A673 (cell line): ENCODE results near the gene TBL1X. TPM values are rescaled to one million over a fixed set of nuclear protein-coding genes. Genes with fewer than 3 reads are reported as not detected.

Experiments
- BruUV-seq: library from RNA; stranded (reverse); fragments of 400-500 nt; replicated peaks from 2 replicates; lab custom pipeline; 2021; lab: Mats Ljungman, UMichigan
- CTCF ChIA-PET: fragments of 300-600 bp; sonication (Branson Sonifier 250); formaldehyde crosslinking; loops from one replicate; lab custom pipeline; 2022; ENCODE audit warnings: antibody characterized with exemption; lab: Charles Lee
- POLR2A ChIA-PET: fragments of 300-600 bp; sonication (Branson Sonifier 250); formaldehyde crosslinking; loops from one replicate; lab custom pipeline; 2022; ENCODE audit warnings: antibody characterized with exemption; ENCODE audit not compliant: low non-redundant PET; lab: Charles Lee
- DNase-seq: peaks from one replicate; pipeline ENCODE4 v3.0.0-alpha.2; 2015; ENCODE audit warnings: low spot score
- H3K27ac ChIP-seq: fragments of 200-600 bp; sonication (generic); 2 replicates; pipeline ENCODE4 v1.5.1; 2016; ENCODE audit warnings: mixed run types, low read depth, mild to moderate bottlenecking, mixed read lengths, antibody characterized with exemption, low read length; ENCODE audit not compliant: poor library complexity, severe bottlenecking
- H3K27me3 ChIP-seq: fragments of 200-600 bp; sonication (generic); replicated peaks from 2 replicates; pipeline ENCODE4 v1.6.1; 2017; ENCODE audit warnings: mixed run types, low read depth, mild to moderate bottlenecking, mixed read lengths, antibody characterized with exemption, low read length; ENCODE audit not compliant: insufficient read depth, poor library complexity
- H3K36me3 ChIP-seq: fragments of 200-600 bp; sonication (generic); 2 replicates; pipeline ENCODE4 v1.6.1; 2016; ENCODE audit warnings: mixed run types, mild to moderate bottlenecking, mixed read lengths, antibody characterized with exemption, low read length; ENCODE audit not compliant: insufficient read depth, poor library complexity, severe bottlenecking
- H3K4me1 ChIP-seq: fragments of 200-600 bp; sonication (generic); 2 replicates; pipeline ENCODE4 v1.6.1; 2017; ENCODE audit warnings: mixed run types, mild to moderate bottlenecking, mixed read lengths, antibody characterized with exemption, low read length; ENCODE audit not compliant: insufficient read depth, poor library complexity, severe bottlenecking
- H3K4me3 ChIP-seq: fragments of 200-600 bp; sonication (generic); 2 replicates; pipeline ENCODE4 v1.5.1; 2016; ENCODE audit warnings: low read depth, mixed run types, mild to moderate bottlenecking, mixed read lengths, low read length; ENCODE audit not compliant: poor library complexity, severe bottlenecking
- H3K9me3 ChIP-seq: fragments of 200-600 bp; sonication (generic); 2 replicates; pipeline ENCODE4 v1.6.1; 2016; ENCODE audit warnings: mixed run types, low read depth, mild to moderate bottlenecking, mixed read lengths, antibody characterized with exemption, low read length; ENCODE audit not compliant: poor library complexity, severe bottlenecking
- EZH2 ChIP-seq: fragments of 200-600 bp; sonication (generic); IDR thresholded peaks from 2 replicates; pipeline ENCODE4 v1.6.1; 2017; ENCODE audit warnings: borderline replicate concordance, low read depth, mild to moderate bottlenecking, mixed read lengths, antibody characterized with exemption, low read length; ENCODE audit not compliant: poor library complexity, severe bottlenecking
- intact Hi-C: fragments of 100-400 bp; cut with micrococcal nuclease; formaldehyde crosslinking; loops from one replicate; pipeline ENCODE4 v1.10.0; 2022; ENCODE audit not compliant: unreplicated experiment
- total RNA-seq: library from RNA; stranded (reverse); gene quantifications from 2 replicates; pipeline ENCODE4 v1.2.3, GENCODE V29; 2021
- TF ChIP-seq, protein P1 (sequence below): fragments of 300-800, 200-600 bp; sonication (generic); conservative IDR thresholded peaks from 2 replicates; pipeline ENCODE4 v1.5.1; 2017; ENCODE audit warnings: low read depth, mild to moderate bottlenecking, antibody characterized with exemption, low read length, moderate library complexity, mixed read lengths

TBL1X gene
- total RNA-seq, 1 experiment from 2014 or later, result 26.9 TPM

- no peaks in the 10 kb centered on the region for H3K36me3 ChIP-seq
- H3K4me1 ChIP-seq, result no peaks in the 10 kb centered on the region
- BruUV-seq, result no TSS peak
- intact Hi-C loops, result no loop called here
- no peak for TF ChIP-seq EZH2
- TF ChIP-seq, protein P1, sequence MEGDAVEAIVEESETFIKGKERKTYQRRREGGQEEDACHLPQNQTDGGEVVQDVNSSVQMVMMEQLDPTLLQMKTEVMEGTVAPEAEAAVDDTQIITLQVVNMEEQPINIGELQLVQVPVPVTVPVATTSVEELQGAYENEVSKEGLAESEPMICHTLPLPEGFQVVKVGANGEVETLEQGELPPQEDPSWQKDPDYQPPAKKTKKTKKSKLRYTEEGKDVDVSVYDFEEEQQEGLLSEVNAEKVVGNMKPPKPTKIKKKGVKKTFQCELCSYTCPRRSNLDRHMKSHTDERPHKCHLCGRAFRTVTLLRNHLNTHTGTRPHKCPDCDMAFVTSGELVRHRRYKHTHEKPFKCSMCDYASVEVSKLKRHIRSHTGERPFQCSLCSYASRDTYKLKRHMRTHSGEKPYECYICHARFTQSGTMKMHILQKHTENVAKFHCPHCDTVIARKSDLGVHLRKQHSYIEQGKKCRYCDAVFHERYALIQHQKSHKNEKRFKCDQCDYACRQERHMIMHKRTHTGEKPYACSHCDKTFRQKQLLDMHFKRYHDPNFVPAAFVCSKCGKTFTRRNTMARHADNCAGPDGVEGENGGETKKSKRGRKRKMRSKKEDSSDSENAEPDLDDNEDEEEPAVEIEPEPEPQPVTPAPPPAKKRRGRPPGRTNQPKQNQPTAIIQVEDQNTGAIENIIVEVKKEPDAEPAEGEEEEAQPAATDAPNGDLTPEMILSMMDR, result no peak
- no peak overlapping the region for H3K4me3 ChIP-seq
- H3K27me3 ChIP-seq, result no peaks in the 10 kb centered on the region
- CTCF ChIA-PET, result no interaction called here
- POLR2A ChIA-PET, result no interaction called here
- DNase-seq, result no peak
- no peaks in the 10 kb centered on the region for H3K9me3 ChIP-seq
- no peak overlapping the region for H3K27ac ChIP-seq
Observed at GRCh38 chrX:9518889-9519288, 54.0 kb downstream of the TBL1X start.

DNA sequence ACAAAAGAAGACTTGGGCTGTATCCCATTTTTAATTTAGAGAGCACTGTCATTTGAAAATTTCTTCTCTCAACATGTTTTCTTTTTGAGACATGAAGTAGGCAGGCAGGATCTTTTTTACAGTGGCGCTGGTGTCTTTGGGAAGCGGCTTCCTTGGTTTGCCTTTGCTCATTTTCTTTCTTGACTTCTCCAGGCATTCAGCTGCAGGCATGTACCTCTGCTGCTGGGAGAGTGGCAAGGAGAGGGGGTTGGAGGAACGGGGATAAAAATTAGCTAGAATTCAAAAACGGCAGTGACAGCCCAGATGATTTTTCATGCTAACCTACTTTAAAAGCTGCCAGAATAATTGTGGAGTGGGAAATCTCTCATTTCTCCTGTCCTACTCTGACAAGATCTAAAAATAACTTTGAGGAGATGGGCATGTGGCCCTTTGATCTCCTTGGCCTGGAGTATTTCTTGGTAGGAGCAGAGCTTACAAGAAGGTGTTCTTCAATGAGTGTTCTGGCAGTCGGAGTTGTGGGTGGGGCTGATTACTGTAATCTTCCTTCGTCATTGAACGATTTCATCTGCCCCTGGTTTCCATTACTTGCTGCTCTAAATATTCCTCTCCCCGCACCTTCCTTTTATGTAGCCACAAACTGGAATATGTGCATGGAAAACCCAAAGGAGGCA lies 54.8 kb downstream of the TBL1X start:
- intact Hi-C loops, result no loop called here
- TF ChIP-seq EZH2, result no peak
- TF ChIP-seq, protein P1, result no peak
- no peak overlapping the region for H3K27ac ChIP-seq
- no peak for DNase-seq
- H3K27me3 ChIP-seq, result no peaks in the 10 kb centered on the region
- H3K9me3 ChIP-seq, result no peaks in the 10 kb centered on the region
- no peaks in the 10 kb centered on the region for H3K36me3 ChIP-seq
- BruUV-seq, result no TSS peak
- POLR2A ChIA-PET, result no interaction called here
- H3K4me3 ChIP-seq, result no peak overlapping the region
- CTCF ChIA-PET, result no interaction called here
- H3K4me1 ChIP-seq, result no peaks in the 10 kb centered on the region

GRCh38 chrX:9520217-9520590 lies 55.3 kb downstream of the TBL1X start:
- no peaks in the 10 kb centered on the region for H3K27me3 ChIP-seq
- intact Hi-C loops, result no loop called here
- ChIA-PET CTCF (no interaction called here), POLR2A (no interaction called here)
- no peaks in the 10 kb centered on the region for H3K9me3 ChIP-seq
- no TSS peak for BruUV-seq
- no peak for DNase-seq
- H3K4me3 ChIP-seq, result no peak overlapping the region
- no peak for TF ChIP-seq EZH2
- TF ChIP-seq, protein P1, result no peak
- H3K27ac ChIP-seq, result no peak overlapping the region
- H3K4me1 ChIP-seq, result no peaks in the 10 kb centered on the region
- no peaks in the 10 kb centered on the region for H3K36me3 ChIP-seq
